K562 (cell line): Measurements from ENCODE around the gene PLEKHO2. TPM values are rescaled to one million over a fixed set of nuclear protein-coding genes. Genes with fewer than 3 reads are reported as not detected.

Experiments
- ATAC-seq: fragments of 200-7000 bp; cut with Tn5 transposase; 3 replicates; pipeline ENCODE4 v1.9.1; 2020; ENCODE audit warnings: moderate library complexity
- Bru-seq: library from RNA; stranded (reverse); fragments of 400-500 nt; gene quantifications from one replicate; lab custom pipeline; 2021; lab: Mats Ljungman, UMichigan
- BruChase-seq, 2 experiments: library from RNA; stranded (reverse); fragments of 400-500 nt; gene quantifications; one replicate each; lab custom pipeline; 2021; lab: Mats Ljungman, UMichigan
- BruUV-seq: library from RNA; stranded (reverse); fragments of 400-500 nt; replicated peaks from 2 replicates; lab custom pipeline; 2021; lab: Mats Ljungman, UMichigan
- CTCF ChIA-PET: fragments of 300-600 bp; formaldehyde crosslinking; extraction: SDS; loops from one replicate; lab custom pipeline; 2021; ENCODE audit warnings: low intra/inter-chr PET ratio; lab: Yijun Ruan, JAX
- POLR2A ChIA-PET: fragments of 300-600, 350-650 bp; sonication (Branson Sonifier 250); formaldehyde crosslinking; extraction: SDS; loops from one replicate; lab custom pipeline; 2021; ENCODE audit warnings: antibody characterized with exemption, inconsistent platforms; lab: Yijun Ruan, JAX
- DNase-seq, 4 experiments: peaks; one replicate each; pipeline versions ENCODE4 v3.0.0 to v3.0.0-alpha.2; 2011 to 2018; ENCODE audit warnings: low spot score in 3 of 4, mixed read lengths in 3 of 4; ENCODE audit errors: extremely low read depth in 1 of 4
- FAIRE-seq: peaks from 2 replicates; lab custom pipeline; 2011; peaks lifted over from hg19 to GRCh38; lab: Jason Lieb, UNC
- H2AFZ ChIP-seq: 2 replicates; pipeline ENCODE4 v1.6.0; 2011; ENCODE audit warnings: low read depth, low read length, control low read depth, inconsistent platforms
- H3K27ac ChIP-seq: fragments of 200-600 bp; 3 replicates; pipeline ENCODE4 v1.8.0; 2011; ENCODE audit warnings: low read depth, mild to moderate bottlenecking, control low read depth, inconsistent platforms, low read length, moderate library complexity, mixed read lengths; ENCODE audit errors: extremely low read depth
- H3K27me3 ChIP-seq, 2 experiments: fragments of 300-600 bp in 1 of 2; 2 replicates in 1 of 2; 3 replicates in 1 of 2; pipeline versions ENCODE4 v1.6.0 to v1.8.0; 2011; ENCODE audit warnings: inconsistent platforms in 2 of 2, low read length in 2 of 2, mild to moderate bottlenecking in 1 of 2, mixed read lengths in 1 of 2, moderate library complexity in 1 of 2; ENCODE audit not compliant: control insufficient read depth in 2 of 2, insufficient read depth in 2 of 2
- H3K36me3 ChIP-seq: fragments of 300-600 bp; 3 replicates; pipeline ENCODE4 v1.8.0; 2011; ENCODE audit warnings: mild to moderate bottlenecking, low read length, inconsistent platforms; ENCODE audit not compliant: control insufficient read depth, insufficient read depth
- H3K4me1 ChIP-seq, 2 experiments: fragments of 200-600 bp in 1 of 2; replicated peaks in 1 of 2; 2 replicates in 1 of 2; 3 replicates in 1 of 2; pipeline versions ENCODE4 v1.5.1 to v1.8.0; 2011; ENCODE audit warnings: inconsistent platforms in 2 of 2, low read length in 2 of 2, mild to moderate bottlenecking in 1 of 2, mixed read lengths in 1 of 2, moderate library complexity in 1 of 2; ENCODE audit not compliant: control insufficient read depth in 2 of 2, insufficient read depth in 2 of 2
- H3K4me2 ChIP-seq: 2 replicates; pipeline ENCODE4 v1.6.1; 2011; ENCODE audit warnings: low read length, control low read depth, inconsistent platforms, mixed read lengths; ENCODE audit not compliant: insufficient read depth
- H3K4me3 ChIP-seq: fragments of 200-600 bp; sonication (generic), shearing (Covaris generic); 2 replicates; pipeline ENCODE4 v1.5.1; 2016; ENCODE audit warnings: control low read depth, inconsistent platforms
- H3K79me2 ChIP-seq: fragments of 200-600 bp; 3 replicates; pipeline ENCODE4 v1.8.0; 2011; ENCODE audit warnings: low read length, inconsistent platforms; ENCODE audit not compliant: control insufficient read depth, insufficient read depth
- H3K9ac ChIP-seq, 2 experiments: 2 replicates each; pipeline versions ENCODE4 v1.6.0 to v1.6.1; 2011; ENCODE audit warnings: low read depth in 2 of 2, low read length in 2 of 2, control low read depth in 1 of 2, inconsistent platforms in 1 of 2, mild to moderate bottlenecking in 1 of 2, mixed read lengths in 1 of 2; ENCODE audit not compliant: insufficient read depth in 1 of 2
- H3K9me1 ChIP-seq: one replicate; pipeline ENCODE4 v1.6.0; 2011; ENCODE audit warnings: inconsistent platforms, mild to moderate bottlenecking, low read length, moderate library complexity; ENCODE audit not compliant: control insufficient read depth, insufficient read depth
- H3K9me3 ChIP-seq: replicated peaks from 2 replicates; pipeline ENCODE4 v1.5.1; 2011; ENCODE audit warnings: low read depth, low read length, inconsistent platforms; ENCODE audit not compliant: control insufficient read depth, insufficient read depth
- H4K20me1 ChIP-seq: replicated peaks from 2 replicates; pipeline ENCODE4 v1.6.1; 2011; ENCODE audit warnings: low read length, inconsistent platforms, mixed read lengths; ENCODE audit not compliant: control insufficient read depth, insufficient read depth
- BCOR ChIP-seq: fragments of 450-650 bp; IDR thresholded peaks from 2 replicates; pipeline ENCODE4 v1.6.1; 2016
- ELF1 ChIP-seq: fragments of 200-800 bp; sonication (Bioruptor generic); IDR thresholded peaks from 2 replicates; pipeline ENCODE4 v1.6.1; 2016; ENCODE audit warnings: missing genetic modification characterization, missing compliant biosample characterization
- FOXP1 ChIP-seq: sonication (generic); formaldehyde crosslinking; IDR thresholded peaks from 2 replicates; pipeline ENCODE4 v1.8.0; 2022; ENCODE audit warnings: mild to moderate bottlenecking, missing genetic modification reagents
- SREBF1 ChIP-seq: fragments of 150-350 bp; IDR thresholded peaks from 2 replicates; pipeline ENCODE4 v1.6.1; 2014; ENCODE audit warnings: antibody characterized with exemption, low read depth, low read length, borderline replicate concordance
- STAT6 ChIP-seq: sonication (generic); formaldehyde crosslinking; IDR thresholded peaks from 2 replicates; pipeline ENCODE4 v1.8.1; 2023; ENCODE audit warnings: mild to moderate bottlenecking, missing genetic modification reagents
- ZFP30 ChIP-seq: fragments of 250-450 bp; sonication (Bioruptor Pico); IDR thresholded peaks from 2 replicates; pipeline ENCODE4 v1.8.0; 2022; ENCODE audit warnings: moderate library complexity, mild to moderate bottlenecking, inconsistent platforms, borderline replicate concordance
- ZNF431 ChIP-seq: sonication (generic); formaldehyde crosslinking; IDR thresholded peaks from 2 replicates; pipeline ENCODE4 v1.8.0; 2022; ENCODE audit warnings: mild to moderate bottlenecking, missing genetic modification reagents
- WGBS: fragments of 100-300 bp; shearing (Covaris generic); methylation state at CpG from one replicate; pipeline ENCODE4 v1.1.6; 2016; ENCODE audit warnings: low coverage, mixed read lengths; ENCODE audit not compliant: insufficient coverage; ENCODE audit errors: missing lambda C conversion rate; 5-methylcytosine and 5-hydroxymethylcytosine counted together
- in situ Hi-C: fragments of 300-500 bp; cut with MboI; formaldehyde crosslinking; loops from 4 replicates; pipeline ENCODE4 v1.15.0; 2018; ENCODE audit warnings: inconsistent platforms, mixed read lengths
- intact Hi-C: fragments of 100-400 bp; cut with micrococcal nuclease; formaldehyde crosslinking; loops from 2 replicates; pipeline ENCODE4 v1.14.2; 2022
- long read RNA-seq, 3 experiments: library from polyadenylated mRNA in 2 of 3; library from RNA in 1 of 3; unstranded in 2 of 3; stranded (forward) in 1 of 3; transcript quantifications; one replicate each; pipeline ENCODE4 v2.0.0, GENCODE V29; 2019 to 2022
- polyA minus RNA-seq, 3 experiments: library from RNA; depleted of rRNA, polyadenylated mRNA; stranded (reverse); fragments of >200 nt; gene quantifications; 2 replicates each; pipeline ENCODE4 v1.2.3, GENCODE V29; 2011
- polyA plus RNA-seq, 8 experiments: library from polyadenylated mRNA; depleted of rRNA in 4 of 8; stranded (reverse) in 5 of 8; unstranded in 3 of 8; fragments of >200 nt; fragmentation: Nextera tagmentation in 2 of 8; fragmentation: Illumina TruSeq in 1 of 8; extraction: Ambion mirVana in 2 of 8; extraction: Trizol in 1 of 8; gene quantifications; 2 replicates each; pipeline versions ENCODE4 v1.2.1 to v1.2.3, GENCODE V29; 2011 to 2014; ENCODE audit warnings: inconsistent platforms in 1 of 8, missing spikeins in 1 of 8
- total RNA-seq, 7 experiments: library from RNA; depleted of rRNA in 6 of 7; stranded (reverse); fragments of >200 nt in 6 of 7; fragmentation: Illumina TruSeq in 2 of 7; extraction: Trizol in 2 of 7; gene quantifications; 2 replicates each; pipeline versions ENCODE4 v1.2.1 to v1.2.3, GENCODE V29; 2011 to 2021; ENCODE audit warnings: low replicate concordance in 1 of 7
- TF ChIP-seq, protein P1 (sequence below): fragments of 250-450 bp; sonication (Bioruptor Pico); IDR thresholded peaks from 2 replicates; pipeline ENCODE4 v1.8.0; 2022; ENCODE audit warnings: inconsistent platforms

PLEKHO2 gene, protein sequence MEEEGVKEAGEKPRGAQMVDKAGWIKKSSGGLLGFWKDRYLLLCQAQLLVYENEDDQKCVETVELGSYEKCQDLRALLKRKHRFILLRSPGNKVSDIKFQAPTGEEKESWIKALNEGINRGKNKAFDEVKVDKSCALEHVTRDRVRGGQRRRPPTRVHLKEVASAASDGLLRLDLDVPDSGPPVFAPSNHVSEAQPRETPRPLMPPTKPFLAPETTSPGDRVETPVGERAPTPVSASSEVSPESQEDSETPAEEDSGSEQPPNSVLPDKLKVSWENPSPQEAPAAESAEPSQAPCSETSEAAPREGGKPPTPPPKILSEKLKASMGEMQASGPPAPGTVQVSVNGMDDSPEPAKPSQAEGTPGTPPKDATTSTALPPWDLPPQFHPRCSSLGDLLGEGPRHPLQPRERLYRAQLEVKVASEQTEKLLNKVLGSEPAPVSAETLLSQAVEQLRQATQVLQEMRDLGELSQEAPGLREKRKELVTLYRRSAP
- 5.7 and 15.8 TPM in 2 replicates for total RNA-seq (2011; cell fraction: chromatin; rRNA removed; ENCODE audit: low replicate concordance)
- total RNA-seq (2011; cell fraction: nucleolus; rRNA removed): 8.3 and 10.5 TPM in 2 replicates
- 7.6 and 8.9 TPM in 2 replicates for total RNA-seq (2011; cell fraction: nucleoplasm; rRNA removed)
- total RNA-seq (2014; rRNA removed): 4.9 and 7.0 TPM in 2 replicates
- total RNA-seq (2014; rRNA removed; fragmentation: Illumina TruSeq; extraction: Trizol): 3.6 and 3.8 TPM in 2 replicates
- total RNA-seq (2015; rRNA removed; fragmentation: Illumina TruSeq; extraction: Trizol): 5.2 and 5.7 TPM in 2 replicates
- total RNA-seq (2021): 6.7 and 8.8 TPM in 2 replicates
- polyA plus RNA-seq (2011; rRNA removed): 5.6 and 6.1 TPM in 2 replicates
- polyA plus RNA-seq (2011; cell fraction: cytosol; rRNA removed): 7.1 and 11.5 TPM in 2 replicates
- polyA plus RNA-seq (2011; cell fraction: nucleus; rRNA removed): 6.8 and 9.9 TPM in 2 replicates
- 6.2 and 7.5 TPM in 2 replicates for polyA plus RNA-seq (2012)
- polyA plus RNA-seq (2014; fragmentation: Illumina TruSeq; extraction: Trizol): 6.3 and 7.6 TPM in 2 replicates
- polyA plus RNA-seq (2014; fragmentation: Nextera tagmentation; extraction: Ambion mirVana): under 1 TPM; 0.24 to 0.53 TPM
- polyA plus RNA-seq (2014; rRNA removed): 4.8 and 5.5 TPM in 2 replicates
- polyA minus RNA-seq (2011; rRNA and poly(A)+ RNA removed): 4.5 and 5.5 TPM in 2 replicates
- polyA minus RNA-seq (2011; cell fraction: cytosol; rRNA and poly(A)+ RNA removed): 5.6 and 5.7 TPM in 2 replicates
- 3.0 and 4.1 TPM in 2 replicates for polyA minus RNA-seq (2011; cell fraction: nucleus; rRNA and poly(A)+ RNA removed)
- Bru-seq, nascent RNA: percentile 66 among the genes with signal in this experiment
- percentile 81 among the genes with signal in this experiment for BruChase-seq, experiment 1, labeled RNA remaining after a 2-hour chase
- BruChase-seq, experiment 2, labeled RNA remaining after a 6-hour chase: percentile 76 among the genes with signal in this experiment
- long read RNA-seq, experiment 1, partial matches to known transcripts: 0 of 3 reads
- long read RNA-seq, experiment 1, other reads (novel, unspliced or antisense): 0 of 3 reads
- long read RNA-seq, experiment 2, partial matches to known transcripts: 1 of 6 reads
- long read RNA-seq, experiment 2, other reads (novel, unspliced or antisense): 1 of 6 reads
- long read RNA-seq, experiment 3: 0 reads

- in situ Hi-C loops: no loop called here
- peak within 1 kb of the TSS; percentile 83 for H3K4me3 ChIP-seq
- intact Hi-C loops: no loop called here
- ATAC-seq (peak; percentile 91), FAIRE-seq (peak; percentile 15), DNase-seq (peak; percentile 95 to 97 (median 96))
- H3K79me2 ChIP-seq: peaks cover 40% of the 10 kb centered on the region
- no peaks in the 10 kb centered on the region; the same call in 2 of the 3 replicates for H3K36me3 ChIP-seq
- peak within 1 kb of the TSS; percentile 81 for H3K27ac ChIP-seq
- peak within 1 kb of the TSS; percentile 86 to 96 for H3K9ac ChIP-seq
- POLR2A ChIA-PET: interaction anchor here (0.8 to 1.9 kb wide), 4 partner anchors 16 to 139 kb away, joined by 3 to 9 read pairs (median 4); partner anchors contain the start of gene PIF1
- no peaks in the 10 kb centered on the region; the same call in 1 of the 2 replicates for H4K20me1 ChIP-seq
- CTCF ChIA-PET: no interaction called here
- BruUV-seq: no TSS peak
- H3K4me1 ChIP-seq: peaks cover 34 to 39% of the 10 kb centered on the region in 2 experiments
- no peaks in the 10 kb centered on the region for H3K9me3 ChIP-seq
- peak within 1 kb of the TSS; percentile 83 for H2AFZ ChIP-seq
- 1% methylated on average over 16 of the region's 75 CpGs for WGBS
- peak within 1 kb of the TSS; percentile 99 for H3K4me2 ChIP-seq
- no peaks in the 10 kb centered on the region for H3K27me3 ChIP-seq
- peaks cover 3% of the 10 kb centered on the region for H3K9me1 ChIP-seq
- TF ChIP-seq SREBF1 (no peak), ELF1 (no peak), ZNF431 (no peak), STAT6 (CRISPR knock-in tag) (no peak), ZFP30 (CRISPR knock-in tag) (no peak), FOXP1 (CRISPR knock-in tag) (no peak), BCOR (no peak)
- TF ChIP-seq, protein P1, sequence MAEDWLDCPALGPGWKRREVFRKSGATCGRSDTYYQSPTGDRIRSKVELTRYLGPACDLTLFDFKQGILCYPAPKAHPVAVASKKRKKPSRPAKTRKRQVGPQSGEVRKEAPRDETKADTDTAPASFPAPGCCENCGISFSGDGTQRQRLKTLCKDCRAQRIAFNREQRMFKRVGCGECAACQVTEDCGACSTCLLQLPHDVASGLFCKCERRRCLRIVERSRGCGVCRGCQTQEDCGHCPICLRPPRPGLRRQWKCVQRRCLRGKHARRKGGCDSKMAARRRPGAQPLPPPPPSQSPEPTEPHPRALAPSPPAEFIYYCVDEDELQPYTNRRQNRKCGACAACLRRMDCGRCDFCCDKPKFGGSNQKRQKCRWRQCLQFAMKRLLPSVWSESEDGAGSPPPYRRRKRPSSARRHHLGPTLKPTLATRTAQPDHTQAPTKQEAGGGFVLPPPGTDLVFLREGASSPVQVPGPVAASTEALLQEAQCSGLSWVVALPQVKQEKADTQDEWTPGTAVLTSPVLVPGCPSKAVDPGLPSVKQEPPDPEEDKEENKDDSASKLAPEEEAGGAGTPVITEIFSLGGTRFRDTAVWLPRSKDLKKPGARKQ: no peak
Measured at GRCh38 chr15:64841344-64842095, at the start of gene PLEKHO2. Gene PLEKHO2 (plus strand): TSS chr15:64841915. CDS start chr15:64842017, 102 bp downstream.
